Stimulated activated naive CD8-positive, alpha-beta T cell treated with anti-CD3 and anti-CD28 coated beads, Interleukin-15, amount 100 ng/mL, for 72 hours (primary cell): ENCODE measurements around the gene SLC25A40.
"Not testable (repeated sequence)": the region's sequence is repeated elsewhere in the genome, so short reads cannot be mapped to it uniquely, and the experiment has no call there.

ENCODE experiments used
- ATAC-seq: fragments of 150-1000 bp; cut with Tn5 transposase; 2 replicates; pipeline ENCODE4 v1.10.0; 2021; ENCODE audit warnings: mild to moderate bottlenecking, moderate library complexity
- DNase-seq, 2 donors: peaks; one replicate each; pipeline ENCODE4 v3.0.0; 2021 to 2022
- H3K27ac Mint-ChIP-seq, 2 donors: one replicate each; pipeline ENCODE4 v1.8.0; 2022; ENCODE audit warnings: mild to moderate bottlenecking in 2 of 2, mixed read lengths in 2 of 2, moderate library complexity in 2 of 2
- H3K27me3 Mint-ChIP-seq: one replicate; pipeline ENCODE4 v1.8.0; 2022; ENCODE audit warnings: mixed read lengths
- H3K4me1 Mint-ChIP-seq: one replicate; pipeline ENCODE4 v1.8.0; 2022; ENCODE audit warnings: mild to moderate bottlenecking, mixed read lengths
- H3K4me3 Mint-ChIP-seq, 2 donors: one replicate each; pipeline ENCODE4 v1.8.0; 2022; ENCODE audit warnings: mild to moderate bottlenecking in 2 of 2, mixed read lengths in 2 of 2, moderate library complexity in 1 of 2
- H3K9me3 Mint-ChIP-seq, 2 donors: one replicate each; pipeline ENCODE4 v1.8.0; 2022; ENCODE audit warnings: mixed read lengths in 2 of 2

Gene SLC25A40

GRCh38 chr7:87831097-87831496 lies 45.1 kb downstream of the SLC25A40 start:
- ATAC-seq (no peak), DNase-seq (no peak)
- Mint-ChIP-seq H3K27ac (no peak overlapping the region), H3K4me1 (no peaks in the 10 kb centered on the region), H3K27me3 (no peaks in the 10 kb centered on the region), H3K4me3 (no peak overlapping the region), H3K9me3 (peaks cover 6 to 8% of the 10 kb centered on the region in 2 donors)

- not testable (repeated sequence) for H3K27ac Mint-ChIP-seq, DNase-seq, ATAC-seq, H3K4me1 Mint-ChIP-seq, H3K27me3 Mint-ChIP-seq, H3K4me3 Mint-ChIP-seq
- peaks cover 24 to 28% of the 10 kb centered on the region in 2 donors for H3K9me3 Mint-ChIP-seq
Observed at GRCh38 chr7:87828383-87828782, 47.8 kb downstream of the SLC25A40 start.

GRCh38 chr7:87825369-87825768 lies 50.8 kb downstream of the SLC25A40 start:
- not testable (repeated sequence) for ATAC-seq, DNase-seq, H3K27me3 Mint-ChIP-seq, H3K27ac Mint-ChIP-seq, H3K4me3 Mint-ChIP-seq, H3K4me1 Mint-ChIP-seq
- H3K9me3 Mint-ChIP-seq = peaks cover 24 to 28% of the 10 kb centered on the region in 2 donors

- not testable (repeated sequence) for H3K27me3 Mint-ChIP-seq
Observed at GRCh38 chr7:87822056-87822455, 54.1 kb downstream of the SLC25A40 start.

GRCh38 chr7:87818336-87818735 lies 57.8 kb downstream of the SLC25A40 start:
- ATAC-seq (no peak), DNase-seq (no peak)
- H3K27me3 Mint-ChIP-seq = no peaks in the 10 kb centered on the region
- H3K9me3 Mint-ChIP-seq = peaks cover 0 to 4% of the 10 kb centered on the region in 2 donors
- H3K27ac Mint-ChIP-seq = no peak overlapping the region
- H3K4me3 Mint-ChIP-seq = no peak overlapping the region
- peaks cover 7% of the 10 kb centered on the region for H3K4me1 Mint-ChIP-seq

More at GRCh38 chr7:87822056-87822455, 54.1 kb downstream of the SLC25A40 start:
- not testable (repeated sequence) for H3K27ac Mint-ChIP-seq, ATAC-seq, H3K4me1 Mint-ChIP-seq, H3K4me3 Mint-ChIP-seq, DNase-seq
- peaks cover 28% of the 10 kb centered on the region in 2 donors for H3K9me3 Mint-ChIP-seq

- H3K27me3 Mint-ChIP-seq = no peaks in the 10 kb centered on the region
- H3K27ac Mint-ChIP-seq = no peak overlapping the region
- no peak for ATAC-seq
- no peak overlapping the region for H3K4me3 Mint-ChIP-seq
- peaks cover 0 to 4% of the 10 kb centered on the region in 2 donors for H3K9me3 Mint-ChIP-seq
- peaks cover 7% of the 10 kb centered on the region for H3K4me1 Mint-ChIP-seq
- DNase-seq = no peak
Observed at GRCh38 chr7:87816389-87816788, 59.8 kb downstream of the SLC25A40 start.

- no peak overlapping the region for H3K27ac Mint-ChIP-seq
- no peaks in the 10 kb centered on the region for H3K4me1 Mint-ChIP-seq
- no peaks in the 10 kb centered on the region for H3K9me3 Mint-ChIP-seq
- H3K4me3 Mint-ChIP-seq = no peak overlapping the region
- no peaks in the 10 kb centered on the region for H3K27me3 Mint-ChIP-seq
- no peak for DNase-seq
- no peak for ATAC-seq
Observed at GRCh38 chr7:87810726-87811125, 65.4 kb downstream of the SLC25A40 start.

GRCh38 chr7:87810130-87810529 lies 66.0 kb downstream of the SLC25A40 start:
- ATAC-seq = no peak
- no peaks in the 10 kb centered on the region for H3K9me3 Mint-ChIP-seq
- H3K4me1 Mint-ChIP-seq = no peaks in the 10 kb centered on the region
- no peak for DNase-seq
- H3K27ac Mint-ChIP-seq = no peak overlapping the region
- H3K27me3 Mint-ChIP-seq = no peaks in the 10 kb centered on the region
- no peak overlapping the region for H3K4me3 Mint-ChIP-seq

- Mint-ChIP-seq H3K9me3 (no peaks in the 10 kb centered on the region), H3K4me1 (no peaks in the 10 kb centered on the region), H3K27ac (no peak overlapping the region), H3K27me3 (no peaks in the 10 kb centered on the region), H3K4me3 (no peak overlapping the region)
- ATAC-seq (peak; percentile 35), DNase-seq (no peak)
Observed at GRCh38 chr7:87806150-87806549, 70.0 kb downstream of the SLC25A40 start.

- DNase-seq = no peak
- Mint-ChIP-seq H3K9me3 (no peaks in the 10 kb centered on the region), H3K27me3 (no peaks in the 10 kb centered on the region), H3K4me3 (no peak overlapping the region), H3K27ac (no peak overlapping the region), H3K4me1 (no peaks in the 10 kb centered on the region)
- peak; percentile 69 for ATAC-seq
Observed at GRCh38 chr7:87797798-87798403, 78.3 kb downstream of the SLC25A40 start.

GRCh38 chr7:87797395-87797794 lies 78.8 kb downstream of the SLC25A40 start:
- Mint-ChIP-seq H3K27me3 (no peaks in the 10 kb centered on the region), H3K9me3 (no peaks in the 10 kb centered on the region), H3K4me3 (no peak overlapping the region), H3K4me1 (no peaks in the 10 kb centered on the region), H3K27ac (no peak overlapping the region)
- ATAC-seq = no peak
- DNase-seq = no peak

GRCh38 chr7:87785368-87785995 lies 90.7 kb downstream of the SLC25A40 start:
- ATAC-seq = no peak

GRCh38 chr7:87784424-87784823 lies 91.7 kb downstream of the SLC25A40 start:
- Mint-ChIP-seq H3K27me3 (no peaks in the 10 kb centered on the region), H3K4me1 (no peaks in the 10 kb centered on the region), H3K27ac (no peak overlapping the region), H3K9me3 (no peaks in the 10 kb centered on the region), H3K4me3 (no peak overlapping the region)
- no peak for DNase-seq
- no peak for ATAC-seq

More at GRCh38 chr7:87785368-87785995, 90.7 kb downstream of the SLC25A40 start:
- Mint-ChIP-seq H3K27ac (no peak overlapping the region), H3K9me3 (no peaks in the 10 kb centered on the region), H3K27me3 (no peaks in the 10 kb centered on the region), H3K4me1 (no peaks in the 10 kb centered on the region), H3K4me3 (no peak overlapping the region)
- no peak for DNase-seq
